Skeletal muscle tissue (tissue), 5 donors: ENCODE results near the gene MAN2A2. TPM values are rescaled to one million over a fixed set of nuclear protein-coding genes. Genes with fewer than 3 reads are reported as not detected.

Experiments
- H3K27ac ChIP-seq: one replicate; pipeline ENCODE4 v1.7.0; 2013; ENCODE audit warnings: mild to moderate bottlenecking, low read depth, low read length, inconsistent platforms
- H3K27me3 ChIP-seq, 3 donors: one replicate each; pipeline ENCODE4 v1.7.0; 2013; ENCODE audit warnings: low read length in 3 of 3; ENCODE audit not compliant: control insufficient read depth in 3 of 3, insufficient read depth in 3 of 3
- H3K36me3 ChIP-seq, 3 donors: one replicate each; pipeline ENCODE4 v1.7.0; 2013; ENCODE audit warnings: low read length in 3 of 3; ENCODE audit not compliant: control insufficient read depth in 3 of 3, insufficient read depth in 3 of 3
- H3K4me1 ChIP-seq, 3 donors: one replicate each; pipeline ENCODE4 v1.7.0; 2013; ENCODE audit warnings: low read length in 3 of 3, mild to moderate bottlenecking in 3 of 3; ENCODE audit not compliant: control insufficient read depth in 3 of 3, insufficient read depth in 3 of 3
- H3K4me3 ChIP-seq, 3 donors: one replicate each; pipeline ENCODE4 v1.7.0; 2013; ENCODE audit warnings: low read length in 3 of 3
- H3K9ac ChIP-seq, 3 donors: one replicate each; pipeline ENCODE4 v1.7.0; 2013; ENCODE audit warnings: low read length in 3 of 3, mild to moderate bottlenecking in 3 of 3, moderate library complexity in 2 of 3, low read depth in 1 of 3
- H3K9me3 ChIP-seq, 3 donors: one replicate each; pipeline ENCODE4 v1.7.0; 2013; ENCODE audit warnings: low read length in 3 of 3; ENCODE audit not compliant: control insufficient read depth in 3 of 3
- small RNA-seq: library from RNA; depleted of rRNA; stranded (forward); fragments of <200 nt; gene quantifications from one replicate; pipeline ENCODE3, GENCODE V24; 2014
- total RNA-seq: library from RNA; depleted of rRNA; stranded (reverse); fragments of >200 nt; gene quantifications from one replicate; pipeline ENCODE4 v1.2.3, GENCODE V29; 2014
- donor health status: Osteomylitis.

The MAN2A2 gene
- total RNA-seq, 1 donor from 2014 or later: 14.1 TPM

DNA sequence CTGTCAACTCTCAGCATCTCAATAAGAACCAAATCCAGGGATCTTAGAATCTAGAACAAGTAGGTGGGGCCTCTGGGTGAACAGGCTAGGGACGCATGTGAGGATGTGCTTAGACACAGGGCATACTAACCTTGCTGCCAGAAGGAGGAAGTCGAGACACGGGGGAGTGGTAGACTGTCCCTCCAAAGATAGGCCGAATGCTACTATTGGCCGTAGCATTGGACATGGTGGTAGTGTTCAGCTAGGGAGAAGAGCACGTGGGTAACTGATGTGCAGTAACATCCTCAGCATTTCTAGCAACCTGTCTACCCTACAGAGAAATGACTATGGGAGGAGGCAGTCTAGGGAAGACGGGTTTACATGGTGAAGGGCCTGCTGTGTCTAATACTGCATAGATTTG, 67.2 kb downstream of the MAN2A2 start:
- Histone ChIP-seq H3K4me3 (no peak overlapping the region), H3K4me1 (no peaks in the 10 kb centered on the region), H3K27ac (no peak overlapping the region), H3K9me3 (no peaks in the 10 kb centered on the region), H3K36me3 (peaks cover 9 to 22% (median 11%) of the 10 kb centered on the region in 3 donors), H3K9ac (no peak overlapping the region), H3K27me3 (no peaks in the 10 kb centered on the region)

DNA sequence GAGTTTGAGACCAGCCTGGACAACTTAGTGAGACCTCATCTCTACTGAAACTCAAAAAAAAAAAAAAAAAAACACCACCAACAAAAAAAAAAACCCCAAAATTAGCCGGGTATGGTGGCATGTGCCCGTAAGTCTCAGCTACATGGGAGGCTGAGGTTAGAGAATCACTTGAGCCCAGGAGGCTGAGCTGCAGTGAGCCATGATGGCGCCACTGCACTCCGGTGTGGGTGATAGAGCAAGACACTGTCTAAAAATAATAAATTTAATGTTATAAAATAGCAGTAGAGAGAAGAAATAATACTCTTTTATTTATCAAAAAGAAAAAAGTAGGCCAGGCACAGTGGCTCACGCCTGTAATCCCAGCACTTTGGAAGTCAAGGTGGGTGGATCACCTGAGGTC, 69.0 kb downstream of the MAN2A2 start:
- no peaks in the 10 kb centered on the region for H3K27me3 ChIP-seq
- no peak overlapping the region for H3K4me3 ChIP-seq
- peaks cover 2 to 9% (median 3%) of the 10 kb centered on the region in 3 donors for H3K36me3 ChIP-seq
- H3K27ac ChIP-seq: no peak overlapping the region
- no peaks in the 10 kb centered on the region for H3K9me3 ChIP-seq
- no peak overlapping the region for H3K9ac ChIP-seq
- H3K4me1 ChIP-seq: no peaks in the 10 kb centered on the region

Small RNA genes within 50 kb of the gene (small RNA-seq; reads per million reads assigned to genes)
- not detected for gene RN7SL363P

Other genes with a start within 250 kb of the MAN2A2 start
- 2.1 TPM for gene BLM, start 186.0 kb upstream of the MAN2A2 start, total RNA-seq
- 12.0 TPM for gene FURIN, start 34.7 kb upstream of the MAN2A2 start, total RNA-seq
- gene FES, start 18.8 kb upstream of the MAN2A2 start, total RNA-seq: 19.8 TPM
- gene HDDC3, start 29.2 kb downstream of the MAN2A2 start, total RNA-seq: 5.7 TPM
- 30.3 TPM for gene UNC45A, start 32.0 kb downstream of the MAN2A2 start, total RNA-seq
- gene RCCD1, start 51.6 kb downstream of the MAN2A2 start, total RNA-seq: 11.5 TPM
- gene PRC1, start 91.2 kb downstream of the MAN2A2 start, total RNA-seq: 18.8 TPM
- gene VPS33B, start 119.3 kb downstream of the MAN2A2 start, total RNA-seq: 3.1 TPM
- 1.6 TPM for gene SV2B, start 197.0 kb downstream of the MAN2A2 start, total RNA-seq